SH-SY5Y (cell line): Measurements from ENCODE around the gene TMEM63C.

Source experiments
- GATA2 ChIP-seq: IDR thresholded peaks from 2 replicates; pipeline ENCODE4 v1.6.1; 2011; ENCODE audit warnings: mild to moderate bottlenecking, low read depth, low read length
- GATA3 ChIP-seq: IDR thresholded peaks from 2 replicates; pipeline ENCODE4 v1.6.1; 2011; ENCODE audit warnings: low read depth, mild to moderate bottlenecking, low read length, moderate library complexity

- TF ChIP-seq GATA2 (no peak), GATA3 (no peak)
Measured at GRCh38 chr14:77306851-77307496, 125.4 kb downstream of the TMEM63C start.
